ENCODE measurements around the gene MAN1A1.

MAN1A1 gene

DNA sequence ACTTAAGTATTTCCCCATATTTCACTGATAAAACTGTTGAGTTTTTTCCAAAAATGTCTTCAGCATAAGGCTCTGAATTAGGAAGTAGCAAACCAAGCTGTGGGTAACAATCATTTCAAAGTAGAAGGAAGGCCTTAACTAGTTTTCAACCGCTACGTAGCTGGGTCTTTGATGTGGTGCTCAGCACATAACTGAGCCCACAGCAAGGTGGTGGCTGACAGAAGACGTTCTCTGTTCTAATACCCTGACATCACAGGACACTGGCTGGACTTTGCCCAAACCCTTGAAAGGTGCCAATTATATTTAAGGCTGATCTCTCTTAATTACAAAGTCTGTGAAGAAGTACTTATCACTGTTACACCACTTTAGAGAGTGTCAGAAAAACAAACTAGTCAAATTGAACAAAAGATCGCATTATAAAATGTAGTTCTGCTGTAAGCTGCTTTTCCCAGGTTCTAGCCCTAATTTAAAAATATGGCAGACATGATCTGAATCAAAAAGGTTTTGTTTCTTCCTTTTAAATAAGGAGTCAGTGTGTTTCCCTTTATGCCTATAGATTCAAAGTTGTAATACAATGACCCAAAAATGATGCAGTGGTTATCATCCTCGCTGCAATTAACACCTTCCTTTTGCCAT, 26.7 kb downstream of the MAN1A1 start:
- DNase-seq (peak; percentile 28 to 59), ATAC-seq (peak; percentile 99)
- H3K9me3 Mint-ChIP-seq = no peaks in the 10 kb centered on the region
- H3K27me3 Mint-ChIP-seq = no peaks in the 10 kb centered on the region
- H3K4me3 Mint-ChIP-seq = peak overlapping the region in 1 of 2 donors; percentile 56
- peaks cover 27% of the 10 kb centered on the region for H3K4me1 Mint-ChIP-seq
- H3K27ac Mint-ChIP-seq = peak overlapping the region in 1 of 2 donors; percentile 63

DNA sequence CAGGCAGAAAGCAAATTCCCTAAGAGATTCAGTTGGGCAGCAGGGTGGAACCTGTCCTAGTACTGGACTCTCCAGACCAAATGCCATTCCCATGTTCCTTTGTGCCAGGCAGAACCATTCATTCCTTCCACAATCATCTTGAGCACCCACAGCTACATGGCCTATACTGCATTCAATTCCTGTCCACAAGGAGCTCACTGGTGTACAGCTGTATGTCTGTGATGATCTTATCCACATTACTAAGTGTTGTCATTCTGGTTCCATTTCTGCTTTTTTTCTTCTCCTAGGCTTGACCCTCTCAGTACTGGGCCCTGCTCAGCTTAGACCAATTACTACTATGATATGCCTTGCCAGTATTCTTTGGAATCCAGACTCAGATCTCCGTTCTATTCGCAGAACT, 27.5 kb downstream of the MAN1A1 start:
- peak overlapping the region in 1 of 2 donors; percentile 15 for H3K27ac Mint-ChIP-seq
- ATAC-seq = no peak
- no peaks in the 10 kb centered on the region for H3K27me3 Mint-ChIP-seq
- peaks cover 27% of the 10 kb centered on the region for H3K4me1 Mint-ChIP-seq
- no peak overlapping the region for H3K4me3 Mint-ChIP-seq
- H3K9me3 Mint-ChIP-seq = no peaks in the 10 kb centered on the region
- no peak for DNase-seq

DNA sequence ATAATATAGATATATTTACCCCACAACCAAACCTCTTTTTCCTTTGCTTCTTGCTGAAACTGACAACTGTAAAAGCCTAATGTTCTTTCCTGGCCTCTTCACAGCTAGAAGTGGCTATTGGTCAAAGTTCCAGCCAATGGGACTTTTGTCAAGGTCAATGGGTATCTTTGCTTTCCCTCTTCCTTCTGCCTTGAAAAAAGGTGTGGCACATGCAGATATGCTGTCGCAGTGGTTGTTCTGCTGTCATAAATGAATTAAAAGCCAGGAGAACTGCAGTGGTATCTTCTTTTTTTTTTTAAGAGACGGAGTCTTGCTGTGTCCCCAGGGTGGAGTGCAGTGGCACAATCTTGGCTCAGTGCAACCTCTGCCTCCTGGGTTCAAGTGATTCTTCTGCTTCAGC, 29.9 kb downstream of the MAN1A1 start:
- Mint-ChIP-seq H3K4me3 (no peak overlapping the region), H3K4me1 (peaks cover 43% of the 10 kb centered on the region), H3K27me3 (no peaks in the 10 kb centered on the region), H3K27ac (no peak overlapping the region), H3K9me3 (no peaks in the 10 kb centered on the region)
- ATAC-seq (no peak), DNase-seq (no peak)

DNA sequence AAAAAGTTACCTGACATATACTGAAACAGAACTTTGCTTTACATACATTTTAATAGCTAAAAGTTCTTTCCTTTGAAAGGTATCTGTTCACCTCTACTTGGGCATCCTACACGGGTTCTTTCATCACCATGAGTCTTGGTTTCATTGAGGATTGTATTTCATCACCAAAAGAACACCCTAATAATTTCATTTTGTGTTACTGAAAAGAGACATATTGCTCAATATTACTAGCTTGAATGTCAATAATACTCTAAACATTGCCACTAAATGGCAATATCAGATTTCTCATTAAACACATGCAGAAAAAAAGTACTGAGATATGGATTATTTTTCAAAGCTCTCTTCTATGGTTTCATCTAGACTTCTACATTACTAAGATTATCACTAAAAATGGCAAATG, 30.8 kb downstream of the MAN1A1 start:
- no peak for DNase-seq
- H3K9me3 Mint-ChIP-seq = no peaks in the 10 kb centered on the region
- H3K27me3 Mint-ChIP-seq = no peaks in the 10 kb centered on the region
- ATAC-seq = no peak
- peaks cover 50% of the 10 kb centered on the region for H3K4me1 Mint-ChIP-seq
- no peak overlapping the region for H3K4me3 Mint-ChIP-seq
- H3K27ac Mint-ChIP-seq = no peak overlapping the region

DNA sequence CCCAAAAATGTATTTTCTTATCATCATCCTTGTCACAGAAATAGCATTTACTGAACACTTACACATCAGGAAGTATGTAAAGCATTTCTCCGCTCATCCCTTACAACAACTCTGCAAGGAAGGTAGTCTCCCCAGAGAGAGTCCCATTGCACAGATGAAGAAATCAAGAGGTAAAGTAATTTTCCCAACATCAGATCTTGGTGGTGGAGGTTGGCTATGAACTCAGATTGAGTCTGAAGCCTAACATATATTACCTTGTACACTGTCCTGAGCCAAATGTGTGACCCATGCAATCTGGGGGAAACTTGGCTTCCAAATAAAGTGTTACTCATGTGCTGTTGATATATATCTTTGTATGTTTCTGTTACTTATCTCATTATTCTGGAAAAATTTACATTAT, 31.4 kb downstream of the MAN1A1 start:
- ATAC-seq = no peak
- Mint-ChIP-seq H3K4me3 (no peak overlapping the region), H3K9me3 (no peaks in the 10 kb centered on the region), H3K4me1 (peaks cover 50% of the 10 kb centered on the region), H3K27ac (no peak overlapping the region), H3K27me3 (no peaks in the 10 kb centered on the region)
- DNase-seq = no peak

DNA sequence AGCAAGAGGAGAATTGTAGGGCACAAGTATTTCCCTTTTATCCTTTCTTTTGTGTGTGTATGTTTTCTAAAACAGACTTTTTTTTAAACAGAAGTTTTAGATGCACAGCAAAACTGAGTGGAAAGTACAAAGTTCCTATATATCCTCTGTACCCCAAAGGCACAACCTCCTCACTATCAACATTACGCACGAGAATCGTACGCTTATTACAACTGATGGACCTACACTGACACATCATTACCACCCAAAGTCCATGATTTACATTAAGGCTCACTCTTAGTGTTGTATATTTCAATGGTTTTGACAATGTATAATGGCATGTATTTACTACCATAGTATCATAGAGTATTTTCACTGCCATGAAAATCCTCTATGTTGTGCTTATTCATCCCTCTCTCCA, 32.6 kb downstream of the MAN1A1 start:
- no peaks in the 10 kb centered on the region for H3K9me3 Mint-ChIP-seq
- ATAC-seq (no peak), DNase-seq (no peak)
- no peak overlapping the region for H3K4me3 Mint-ChIP-seq
- H3K27me3 Mint-ChIP-seq = no peaks in the 10 kb centered on the region
- H3K27ac Mint-ChIP-seq = no peak overlapping the region
- H3K4me1 Mint-ChIP-seq = peaks cover 50% of the 10 kb centered on the region

DNA sequence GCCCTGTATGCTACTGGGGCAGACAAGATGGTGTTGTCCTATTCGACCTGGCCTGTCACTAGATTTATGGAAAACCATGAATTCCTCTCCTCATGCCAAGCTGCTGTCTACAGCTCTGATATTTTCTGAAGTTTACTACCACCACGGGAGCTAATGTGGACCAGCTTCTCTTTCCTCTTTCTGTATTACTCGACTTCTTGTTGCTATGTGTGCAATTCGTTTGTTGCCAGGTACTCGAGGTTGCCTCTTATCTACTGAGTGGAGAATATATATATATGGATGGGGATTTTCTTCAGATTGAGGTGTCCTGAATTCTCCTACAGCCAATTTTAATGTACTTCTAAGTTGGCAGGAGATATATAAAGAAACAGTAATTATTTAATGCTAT, 34.7 kb downstream of the MAN1A1 start:
- no peaks in the 10 kb centered on the region for H3K9me3 Mint-ChIP-seq
- peak overlapping the region; percentile 77 to 83 for H3K4me3 Mint-ChIP-seq
- H3K27ac Mint-ChIP-seq = peak overlapping the region; percentile 94 to 95
- H3K4me1 Mint-ChIP-seq = peaks cover 59% of the 10 kb centered on the region
- DNase-seq (no peak), ATAC-seq (peak; percentile 34)
- no peaks in the 10 kb centered on the region for H3K27me3 Mint-ChIP-seq

DNA sequence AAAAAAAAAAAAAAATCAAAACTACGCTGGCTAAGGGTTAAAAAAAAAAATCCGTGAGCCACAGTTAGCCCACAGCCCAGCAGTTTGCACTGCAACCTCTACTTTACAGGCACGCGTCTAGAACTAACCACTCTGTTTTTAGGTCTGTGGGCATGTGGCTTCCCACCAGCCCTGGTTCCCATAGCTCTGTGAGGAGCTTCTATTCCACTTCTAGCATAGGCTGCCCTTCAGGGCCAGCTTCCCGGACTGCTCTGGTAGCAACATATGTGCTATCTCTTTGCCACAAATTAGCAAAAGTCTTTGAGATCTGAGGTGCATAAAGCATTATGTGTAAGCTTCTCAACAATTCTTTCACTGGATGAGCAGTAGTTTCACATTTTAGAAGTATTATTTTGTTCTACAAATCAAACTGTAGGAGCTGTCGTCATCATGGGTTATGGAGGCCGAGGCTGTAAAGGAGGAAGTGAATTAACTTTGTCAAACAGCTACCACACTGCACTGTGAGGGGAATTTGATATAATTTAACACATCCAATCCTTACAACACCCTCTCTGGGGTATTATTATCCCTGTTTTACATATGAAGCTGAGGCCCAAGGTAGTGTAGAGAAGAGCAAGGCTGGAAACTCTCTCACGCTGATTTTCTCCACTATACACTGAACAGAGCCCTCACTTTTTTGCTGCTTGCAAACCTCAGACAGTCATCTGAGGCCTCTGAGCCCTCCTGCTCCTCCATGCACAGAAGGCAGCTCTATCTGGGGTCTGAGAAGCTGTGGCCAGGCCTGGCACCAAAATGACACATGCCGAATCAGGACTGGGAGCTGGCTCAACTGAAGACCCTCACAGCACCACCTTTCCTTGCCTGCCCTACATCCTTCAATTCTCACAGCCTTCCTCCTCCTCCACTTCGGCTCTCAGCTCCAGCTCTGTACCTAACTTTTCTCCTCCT, 35.4 kb downstream of the MAN1A1 start:
- Mint-ChIP-seq H3K27ac (peak overlapping the region; percentile 94 to 95), H3K9me3 (no peaks in the 10 kb centered on the region), H3K4me1 (peaks cover 65% of the 10 kb centered on the region), H3K4me3 (peak overlapping the region; percentile 77 to 83), H3K27me3 (no peaks in the 10 kb centered on the region)
- ATAC-seq (peak; percentile 84), DNase-seq (peak; percentile 45 to 73)

DNA sequence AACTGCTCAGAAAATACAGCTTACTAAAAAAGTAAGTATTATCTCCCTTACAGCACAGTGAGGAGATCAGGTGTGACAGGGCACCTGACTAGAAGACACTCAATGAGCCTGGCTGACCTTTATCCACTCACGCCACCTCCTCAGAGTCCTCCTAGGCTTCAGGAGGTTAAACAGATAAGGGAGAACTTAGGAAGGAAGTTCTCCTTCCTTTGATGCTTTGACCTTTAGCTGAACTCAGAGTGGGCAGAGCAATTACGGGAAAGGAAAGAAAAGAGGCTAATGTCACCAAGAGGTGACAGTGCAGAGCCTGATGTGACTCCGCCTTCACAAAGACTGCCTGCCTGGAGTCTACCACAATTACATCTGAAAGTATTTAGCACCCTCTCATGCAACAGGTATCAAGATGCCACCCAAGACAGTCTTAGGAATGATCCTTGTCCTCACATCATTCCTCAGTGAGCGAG, 36.7 kb downstream of the MAN1A1 start:
- Mint-ChIP-seq H3K27ac (peak overlapping the region; percentile 94), H3K4me3 (peak overlapping the region; percentile 77 to 83), H3K4me1 (peaks cover 69% of the 10 kb centered on the region), H3K27me3 (no peaks in the 10 kb centered on the region), H3K9me3 (no peaks in the 10 kb centered on the region)
- peak; percentile 51 for ATAC-seq
- peak; percentile 29 to 30 for DNase-seq

DNA sequence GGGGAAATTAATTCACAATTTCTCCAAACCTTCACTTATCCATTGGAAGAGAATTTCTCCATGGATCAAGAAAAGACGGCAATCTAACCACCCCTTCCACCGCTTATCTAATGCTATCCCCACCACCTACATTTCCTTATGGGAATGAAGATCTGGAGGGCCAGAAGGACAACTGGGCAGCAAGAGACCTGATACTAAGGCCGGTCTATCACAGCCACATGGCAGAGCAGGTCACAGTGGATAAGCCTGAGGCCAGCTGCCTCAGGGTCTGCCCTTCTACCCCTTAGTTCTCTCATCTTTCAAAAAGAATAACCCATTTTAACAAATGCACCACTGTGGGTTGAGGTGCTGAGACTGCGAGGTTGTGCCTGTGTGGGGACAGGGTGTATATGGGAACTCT, 37.1 kb downstream of the MAN1A1 start:
- Mint-ChIP-seq H3K9me3 (no peaks in the 10 kb centered on the region), H3K4me1 (peaks cover 69% of the 10 kb centered on the region), H3K27ac (peak overlapping the region; percentile 48 to 94), H3K27me3 (no peaks in the 10 kb centered on the region), H3K4me3 (peak overlapping the region in 1 of 2 donors; percentile 83)
- ATAC-seq = no peak
- DNase-seq = no peak

DNA sequence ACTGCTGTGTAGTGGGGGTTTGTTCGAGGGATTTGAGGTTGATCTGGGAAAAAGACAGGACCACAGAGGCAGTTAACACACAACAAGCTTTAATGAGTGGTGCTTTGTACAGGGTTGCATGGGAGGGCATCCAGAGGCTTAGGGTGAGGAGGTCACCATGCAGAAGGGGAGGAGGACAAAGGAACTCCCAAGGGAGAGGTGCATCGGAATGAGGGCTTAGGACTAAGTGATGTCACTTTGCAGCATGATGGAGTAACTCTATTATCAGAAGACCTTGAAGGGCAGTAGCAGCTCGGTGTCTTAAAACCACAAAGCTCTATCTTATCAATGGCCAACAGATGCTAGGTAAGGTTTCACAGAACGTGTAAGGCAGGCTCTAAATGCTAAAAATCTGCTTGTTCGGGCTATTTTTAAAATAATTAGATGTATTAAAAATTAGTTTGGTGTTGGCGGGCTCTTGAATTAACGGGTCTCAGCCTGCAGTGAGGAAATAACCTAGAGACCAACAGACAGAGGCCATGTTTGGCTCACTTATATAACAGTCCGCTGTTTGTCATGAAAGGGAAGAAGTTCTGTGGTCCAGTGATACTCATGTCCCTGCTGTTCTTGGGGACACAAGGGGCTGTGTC, 37.9 kb downstream of the MAN1A1 start:
- H3K4me1 Mint-ChIP-seq = peaks cover 69% of the 10 kb centered on the region
- no peak overlapping the region for H3K27ac Mint-ChIP-seq
- ATAC-seq = no peak
- H3K9me3 Mint-ChIP-seq = no peaks in the 10 kb centered on the region
- no peak for DNase-seq
- no peaks in the 10 kb centered on the region for H3K27me3 Mint-ChIP-seq
- H3K4me3 Mint-ChIP-seq = no peak overlapping the region

DNA sequence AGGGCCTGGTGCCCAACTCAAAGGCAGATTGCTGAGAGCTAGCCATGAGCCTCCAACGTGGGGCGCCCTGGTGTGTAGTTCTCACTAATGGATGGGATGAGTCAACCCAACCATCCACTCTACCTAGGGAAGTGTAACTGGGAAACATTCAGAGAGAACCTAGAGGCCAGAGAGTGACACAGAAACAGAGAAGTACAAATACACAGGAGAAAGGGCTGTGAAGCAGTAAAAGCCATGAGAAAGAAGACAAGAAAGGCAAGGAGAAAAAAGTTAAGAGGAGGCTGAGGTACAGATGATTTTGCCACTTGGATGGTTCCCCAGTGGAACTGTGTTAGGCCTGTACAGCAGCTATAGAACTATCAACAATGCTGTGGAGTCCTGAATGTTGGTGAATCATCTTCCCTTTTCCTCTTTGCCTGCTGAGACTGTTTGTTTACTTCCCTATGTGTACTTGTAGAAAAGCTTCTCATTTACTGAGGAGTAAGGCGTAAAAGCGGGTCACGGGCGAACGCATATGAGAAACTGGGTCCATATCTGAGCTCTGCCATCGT, 39.0 kb downstream of the MAN1A1 start:
- no peak overlapping the region for H3K27ac Mint-ChIP-seq
- ATAC-seq = no peak
- H3K4me1 Mint-ChIP-seq = peaks cover 62% of the 10 kb centered on the region
- no peaks in the 10 kb centered on the region for H3K9me3 Mint-ChIP-seq
- no peak overlapping the region for H3K4me3 Mint-ChIP-seq
- no peak for DNase-seq
- no peaks in the 10 kb centered on the region for H3K27me3 Mint-ChIP-seq

DNA sequence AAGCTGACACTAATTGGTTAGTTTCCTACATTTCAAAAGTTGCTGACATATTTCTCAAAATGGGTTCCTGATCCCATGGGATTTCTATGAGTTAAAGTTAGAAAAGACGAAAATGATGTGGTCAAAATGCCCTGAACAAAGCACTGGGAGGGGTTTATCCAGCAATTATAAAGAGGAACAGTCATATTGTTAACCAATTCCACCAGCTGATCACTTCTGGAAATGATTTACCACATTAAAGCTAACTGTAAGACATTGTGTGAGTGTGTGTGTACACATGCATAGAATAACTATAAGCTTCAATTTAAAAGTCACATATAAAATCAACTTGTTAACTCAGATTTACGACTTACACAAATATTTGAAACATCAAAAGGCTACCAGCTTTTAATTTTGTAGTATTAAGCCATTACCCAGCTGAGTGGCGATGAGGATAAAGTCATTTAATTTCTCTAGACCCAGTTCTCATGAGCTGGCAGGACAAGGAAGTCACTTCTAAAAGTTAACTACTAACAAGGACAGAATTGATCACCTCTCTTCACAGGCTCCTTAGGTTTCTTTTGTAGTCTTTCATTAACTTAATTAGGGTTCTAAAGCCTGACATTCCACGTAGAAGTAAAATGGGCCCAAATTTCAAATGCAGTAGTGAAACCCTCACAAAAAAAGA, 40.4 kb downstream of the MAN1A1 start:
- Mint-ChIP-seq H3K27me3 (no peaks in the 10 kb centered on the region), H3K4me1 (peaks cover 47% of the 10 kb centered on the region), H3K9me3 (no peaks in the 10 kb centered on the region), H3K4me3 (no peak overlapping the region), H3K27ac (no peak overlapping the region)
- DNase-seq = no peak
- no peak for ATAC-seq

DNA sequence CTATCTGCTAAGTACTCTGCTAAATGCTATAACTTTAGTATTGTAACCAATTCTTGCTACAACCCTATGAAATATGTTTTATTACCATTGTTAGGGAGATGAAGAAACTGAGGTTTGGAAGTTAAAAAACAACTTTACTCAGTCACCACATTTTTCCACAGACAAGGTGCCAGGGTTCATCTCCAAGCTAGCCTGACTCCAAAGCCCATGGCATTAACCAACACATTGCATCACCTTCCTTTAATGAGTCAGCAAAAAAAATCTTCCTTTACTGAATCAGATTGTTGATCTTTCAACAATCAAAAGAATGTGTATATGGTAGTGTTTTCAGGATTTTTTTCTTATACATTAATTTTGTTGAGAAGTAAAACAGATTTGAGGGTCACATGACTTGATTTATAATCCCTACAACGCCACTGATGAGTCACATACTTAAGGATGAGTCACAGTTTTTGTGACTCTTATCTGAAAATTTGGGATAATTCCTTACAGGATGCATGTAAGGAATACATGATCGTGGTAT, 41.5 kb downstream of the MAN1A1 start:
- ATAC-seq = no peak
- no peak for DNase-seq
- no peaks in the 10 kb centered on the region for H3K27me3 Mint-ChIP-seq
- H3K9me3 Mint-ChIP-seq = no peaks in the 10 kb centered on the region
- H3K27ac Mint-ChIP-seq = no peak overlapping the region
- no peak overlapping the region for H3K4me3 Mint-ChIP-seq
- peaks cover 37% of the 10 kb centered on the region for H3K4me1 Mint-ChIP-seq

DNA sequence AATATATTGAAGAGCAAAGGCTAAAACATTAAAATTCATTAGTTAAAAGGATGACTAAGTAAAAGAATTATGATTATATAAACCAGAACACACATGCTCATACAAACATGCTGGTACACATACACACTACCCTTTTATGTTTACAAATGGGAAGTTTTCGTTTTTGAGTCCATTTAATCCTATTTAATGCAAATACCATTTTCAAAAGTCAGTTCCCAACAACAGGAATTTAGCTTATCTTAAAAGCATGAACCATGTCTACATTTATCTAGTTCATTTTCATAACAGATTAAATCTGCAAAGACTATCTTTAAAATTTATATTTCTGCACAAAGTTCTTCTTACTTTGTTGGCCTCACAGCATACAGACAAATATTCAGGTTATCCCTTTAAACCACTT, 42.5 kb downstream of the MAN1A1 start:
- H3K9me3 Mint-ChIP-seq = no peaks in the 10 kb centered on the region
- H3K27me3 Mint-ChIP-seq = no peaks in the 10 kb centered on the region
- H3K4me3 Mint-ChIP-seq = no peak overlapping the region
- H3K4me1 Mint-ChIP-seq = peaks cover 27% of the 10 kb centered on the region
- ATAC-seq (no peak), DNase-seq (no peak)
- H3K27ac Mint-ChIP-seq = no peak overlapping the region
